H9 (cell line): Measurements from ENCODE around the gene HK3. TPM values are rescaled to one million over a fixed set of nuclear protein-coding genes. Genes with fewer than 3 reads are reported as not detected.

Experiments used
- DNase-seq: peaks from one replicate; pipeline ENCODE4 v3.0.0-alpha.2; 2017
- H2AFZ ChIP-seq: one replicate; pipeline ENCODE4 v1.6.1; 2013; ENCODE audit warnings: mild to moderate bottlenecking, low read length, control low read depth, moderate library complexity
- H2AK5ac ChIP-seq: 2 replicates; pipeline ENCODE4 v1.6.1; 2013; ENCODE audit warnings: low read length, control low read depth, mixed read lengths; ENCODE audit not compliant: insufficient read length
- H2BK120ac ChIP-seq: one replicate; pipeline ENCODE4 v1.6.1; 2013; ENCODE audit warnings: low read depth, mild to moderate bottlenecking, low read length, control low read depth, inconsistent platforms; ENCODE audit not compliant: poor library complexity, severe bottlenecking
- H2BK12ac ChIP-seq: 2 replicates; pipeline ENCODE4 v1.6.1; 2013; ENCODE audit warnings: low read length, control low read depth, mixed read lengths, low read depth; ENCODE audit not compliant: insufficient read length
- H2BK15ac ChIP-seq: 2 replicates; pipeline ENCODE4 v1.6.1; 2013; ENCODE audit warnings: low read depth, low read length, control low read depth
- H2BK20ac ChIP-seq: one replicate; pipeline ENCODE4 v1.6.1; 2013; ENCODE audit warnings: low read depth, mild to moderate bottlenecking, low read length, control low read depth, inconsistent platforms; ENCODE audit not compliant: poor library complexity, severe bottlenecking
- H2BK5ac ChIP-seq: 2 replicates; pipeline ENCODE4 v1.6.1; 2013; ENCODE audit warnings: low read length, control low read depth, mixed read lengths; ENCODE audit not compliant: insufficient read length
- H3K14ac ChIP-seq: 2 replicates; pipeline ENCODE4 v1.6.1; 2013; ENCODE audit warnings: low read length, control low read depth; ENCODE audit not compliant: insufficient read depth
- H3K18ac ChIP-seq: 2 replicates; pipeline ENCODE4 v1.6.1; 2013; ENCODE audit warnings: low read depth, mild to moderate bottlenecking, mixed read lengths, low read length, control low read depth; ENCODE audit not compliant: insufficient read length
- H3K23ac ChIP-seq: 2 replicates; pipeline ENCODE4 v1.6.1; 2013; ENCODE audit warnings: low read length, control low read depth, mixed read lengths, low read depth; ENCODE audit not compliant: insufficient read length
- H3K23me2 ChIP-seq: 2 replicates; pipeline ENCODE4 v1.6.1; 2013; ENCODE audit warnings: low read depth, mild to moderate bottlenecking, mixed read lengths, low read length, control low read depth; ENCODE audit not compliant: insufficient read length, poor library complexity, severe bottlenecking
- H3K27ac ChIP-seq: 2 replicates; pipeline ENCODE4 v1.5.1; 2013; ENCODE audit warnings: low read length, control low read depth, mixed read lengths, low read depth; ENCODE audit not compliant: insufficient read length
- H3K27me3 ChIP-seq: 2 replicates; pipeline ENCODE4 v1.6.1; 2013; ENCODE audit warnings: low read length, control low read depth, inconsistent platforms; ENCODE audit not compliant: insufficient read depth
- H3K4ac ChIP-seq: 2 replicates; pipeline ENCODE4 v1.6.1; 2013; ENCODE audit warnings: low read depth, mild to moderate bottlenecking, control low read depth, inconsistent platforms, low read length, moderate library complexity
- H3K4me1 ChIP-seq: 2 replicates; pipeline ENCODE4 v1.6.1; 2013; ENCODE audit warnings: low read length, control low read depth, inconsistent platforms; ENCODE audit not compliant: insufficient read depth
- H3K4me2 ChIP-seq: 2 replicates; pipeline ENCODE4 v1.6.1; 2013; ENCODE audit warnings: low read length, control low read depth, mixed read lengths; ENCODE audit not compliant: insufficient read length, insufficient read depth
- H3K56ac ChIP-seq: 2 replicates; pipeline ENCODE4 v1.6.1; 2013; ENCODE audit warnings: low read depth, mild to moderate bottlenecking, mixed read lengths, low read length, control low read depth; ENCODE audit not compliant: insufficient read length
- H3K79me1 ChIP-seq: 2 replicates; pipeline ENCODE4 v1.6.1; 2013; ENCODE audit warnings: low read depth, mild to moderate bottlenecking, moderate library complexity, low read length, control low read depth, inconsistent platforms; ENCODE audit not compliant: insufficient read depth, poor library complexity, severe bottlenecking
- H3K79me2 ChIP-seq: 2 replicates; pipeline ENCODE4 v1.6.1; 2013; ENCODE audit warnings: low read length, control low read depth, inconsistent platforms; ENCODE audit not compliant: insufficient read depth
- H3K9ac ChIP-seq: 2 replicates; pipeline ENCODE4 v1.6.1; 2013; ENCODE audit warnings: low read length, control low read depth, mixed read lengths; ENCODE audit not compliant: insufficient read length; ENCODE audit errors: extremely low read depth
- H3K9me3 ChIP-seq: one replicate; pipeline ENCODE4 v1.6.1; 2013; ENCODE audit warnings: low read depth, low read length, inconsistent platforms; ENCODE audit not compliant: control insufficient read depth
- H3T11ph ChIP-seq: one replicate; pipeline ENCODE4 v1.6.1; 2013; ENCODE audit warnings: mild to moderate bottlenecking, low read length, control low read depth, inconsistent platforms
- H4K20me1 ChIP-seq: one replicate; pipeline ENCODE4 v1.6.1; 2013; ENCODE audit not compliant: control insufficient read depth, insufficient read length, insufficient read depth
- H4K5ac ChIP-seq: 2 replicates; pipeline ENCODE4 v1.6.1; 2013; ENCODE audit warnings: low read depth, mild to moderate bottlenecking, mixed read lengths, low read length, control low read depth; ENCODE audit not compliant: insufficient read length
- H4K8ac ChIP-seq: replicated peaks from 2 replicates; pipeline ENCODE4 v1.6.1; 2013; ENCODE audit warnings: low read length, control low read depth, mixed read lengths, low read depth; ENCODE audit not compliant: insufficient read length
- H4K91ac ChIP-seq: 2 replicates; pipeline ENCODE4 v1.6.1; 2013; ENCODE audit warnings: low read depth, mild to moderate bottlenecking, moderate library complexity, mixed read lengths, low read length, control low read depth; ENCODE audit not compliant: insufficient read length
- H3K27ac Mint-ChIP-seq, 3 experiments: 2 replicates in 2 of 3; 3 replicates in 1 of 3; pipeline ENCODE4 v1.8.0; 2020 to 2021; ENCODE audit warnings: mixed read lengths in 3 of 3, mild to moderate bottlenecking in 1 of 3, moderate library complexity in 1 of 3
- H3K27me3 Mint-ChIP-seq: 2 replicates; pipeline ENCODE4 v1.8.0; 2021; ENCODE audit warnings: low read depth, mild to moderate bottlenecking, moderate library complexity, mixed read lengths
- H3K36me3 Mint-ChIP-seq, 3 experiments: 2 replicates in 2 of 3; 3 replicates in 1 of 3; pipeline ENCODE4 v1.8.0; 2020 to 2021; ENCODE audit warnings: low read depth in 3 of 3, mixed read lengths in 3 of 3; ENCODE audit not compliant: insufficient read depth in 1 of 3
- H3K4me1 Mint-ChIP-seq, 2 experiments: 2 replicates each; pipeline ENCODE4 v1.8.0; 2020; ENCODE audit warnings: mixed read lengths in 2 of 2
- H3K4me3 Mint-ChIP-seq, 2 experiments: 2 replicates in 1 of 2; 3 replicates in 1 of 2; pipeline ENCODE4 v1.8.0; 2020 to 2021; ENCODE audit warnings: mild to moderate bottlenecking in 2 of 2, mixed read lengths in 2 of 2, moderate library complexity in 1 of 2
- H3K9me3 Mint-ChIP-seq, 2 experiments: 2 replicates in 1 of 2; 3 replicates in 1 of 2; pipeline ENCODE4 v1.8.0; 2020; ENCODE audit warnings: mild to moderate bottlenecking in 2 of 2, mixed read lengths in 2 of 2, moderate library complexity in 1 of 2
- CTCF ChIP-seq: fragments of 200-600 bp; sonication (generic); conservative IDR thresholded peaks from 3 replicates; pipeline ENCODE4 v1.8.0; 2021; ENCODE audit warnings: antibody characterized with exemption, mild to moderate bottlenecking
- WGBS: extraction: QIAGEN DNeasy Blood & Tissue Kit; methylation state at CpG from one replicate; pipeline ENCODE4 v1.1.7; 2013; ENCODE audit warnings: missing lambda C conversion rate, low lambda C conversion rate, mixed read lengths; ENCODE audit not compliant: insufficient read length; ENCODE audit errors: extremely low coverage; 5-methylcytosine and 5-hydroxymethylcytosine counted together
- total RNA-seq: library from RNA; stranded (reverse); gene quantifications from 2 replicates; pipeline ENCODE4 v1.2.1, GENCODE V29; 2021

HK3 gene
- total RNA-seq, 1 experiment from 2014 or later, result not detected

GRCh38 chr5:176889321-176890280 is 9.5 kb downstream of the HK3 start:
- Histone ChIP-seq H3K14ac (no peak overlapping the region; the same call in 1 of the 2 replicates), H3K79me1 (no peaks in the 10 kb centered on the region), H2BK15ac (no peak overlapping the region), H3K23ac (no peak overlapping the region), H3K9me3 (no peaks in the 10 kb centered on the region), H3T11ph (no peak overlapping the region), H4K20me1 (no peaks in the 10 kb centered on the region), H3K27me3 (no peaks in the 10 kb centered on the region), H2BK12ac (no peak overlapping the region), H3K9ac (no peak overlapping the region), H3K23me2 (no peaks in the 10 kb centered on the region), H2BK120ac (no peak overlapping the region), H2BK20ac (no peak overlapping the region), H2BK5ac (no peak overlapping the region), H3K4ac (no peak overlapping the region), H3K4me1 (no peaks in the 10 kb centered on the region), H4K5ac (no peak overlapping the region), H2AK5ac (no peak overlapping the region), H3K27ac (no peak overlapping the region), H3K79me2 (no peaks in the 10 kb centered on the region), H4K8ac (no peak overlapping the region), H4K91ac (no peak overlapping the region), H2AFZ (no peak overlapping the region), H3K18ac (no peak overlapping the region), H3K4me2 (no peak overlapping the region), H3K56ac (no peak overlapping the region)
- Mint-ChIP-seq H3K36me3 (no peaks in the 10 kb centered on the region; a peak in 1 of 7 replicates), H3K27ac (peak overlapping the region in 1 of 3 experiments; percentile 95; a peak in 1 of 7 replicates), H3K4me1 (peaks cover 3 to 4% of the 10 kb centered on the region in 2 experiments), H3K9me3 (no peaks in the 10 kb centered on the region), H3K4me3 (peak overlapping the region in 1 of 2 experiments; percentile 10; a peak in 1 of 5 replicates), H3K27me3 (peaks cover 8% of the 10 kb centered on the region)
- no peak for DNase-seq
- no peak for TF ChIP-seq CTCF
- no CpG with 5 or more reads among the region's 24 CpGs for WGBS
